Measurements from ENCODE around the gene ORAI3.

The ORAI3 gene

GRCh38 chr16:30925632-30925987 is 23.3 kb upstream of the ORAI3 start:
- Histone ChIP-seq H3K9ac (no peak overlapping the region), H3K27me3 (ENCODE audit: control insufficient read depth, insufficient read depth, low read length) (no peaks in the 10 kb centered on the region), H3K9me3 (ENCODE audit: control insufficient read depth, low read length) (no peaks in the 10 kb centered on the region), H3K79me2 (no peaks in the 10 kb centered on the region), H3K4me2 (ENCODE audit: low read length) (no peak overlapping the region), H2AFZ (no peak overlapping the region), H3K4me1 (peaks cover 6% of the 10 kb centered on the region), H3K4me3 (ENCODE audit: low read depth, low read length) (no peak overlapping the region), H3K36me3 (ENCODE audit: control insufficient read depth, insufficient read depth, low read length) (no peaks in the 10 kb centered on the region), H3K27ac (no peak overlapping the region)
- TF ChIP-seq, protein P1, sequence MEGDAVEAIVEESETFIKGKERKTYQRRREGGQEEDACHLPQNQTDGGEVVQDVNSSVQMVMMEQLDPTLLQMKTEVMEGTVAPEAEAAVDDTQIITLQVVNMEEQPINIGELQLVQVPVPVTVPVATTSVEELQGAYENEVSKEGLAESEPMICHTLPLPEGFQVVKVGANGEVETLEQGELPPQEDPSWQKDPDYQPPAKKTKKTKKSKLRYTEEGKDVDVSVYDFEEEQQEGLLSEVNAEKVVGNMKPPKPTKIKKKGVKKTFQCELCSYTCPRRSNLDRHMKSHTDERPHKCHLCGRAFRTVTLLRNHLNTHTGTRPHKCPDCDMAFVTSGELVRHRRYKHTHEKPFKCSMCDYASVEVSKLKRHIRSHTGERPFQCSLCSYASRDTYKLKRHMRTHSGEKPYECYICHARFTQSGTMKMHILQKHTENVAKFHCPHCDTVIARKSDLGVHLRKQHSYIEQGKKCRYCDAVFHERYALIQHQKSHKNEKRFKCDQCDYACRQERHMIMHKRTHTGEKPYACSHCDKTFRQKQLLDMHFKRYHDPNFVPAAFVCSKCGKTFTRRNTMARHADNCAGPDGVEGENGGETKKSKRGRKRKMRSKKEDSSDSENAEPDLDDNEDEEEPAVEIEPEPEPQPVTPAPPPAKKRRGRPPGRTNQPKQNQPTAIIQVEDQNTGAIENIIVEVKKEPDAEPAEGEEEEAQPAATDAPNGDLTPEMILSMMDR (IDR thresholded peaks at IDR 0.05), result no peak

DNA sequence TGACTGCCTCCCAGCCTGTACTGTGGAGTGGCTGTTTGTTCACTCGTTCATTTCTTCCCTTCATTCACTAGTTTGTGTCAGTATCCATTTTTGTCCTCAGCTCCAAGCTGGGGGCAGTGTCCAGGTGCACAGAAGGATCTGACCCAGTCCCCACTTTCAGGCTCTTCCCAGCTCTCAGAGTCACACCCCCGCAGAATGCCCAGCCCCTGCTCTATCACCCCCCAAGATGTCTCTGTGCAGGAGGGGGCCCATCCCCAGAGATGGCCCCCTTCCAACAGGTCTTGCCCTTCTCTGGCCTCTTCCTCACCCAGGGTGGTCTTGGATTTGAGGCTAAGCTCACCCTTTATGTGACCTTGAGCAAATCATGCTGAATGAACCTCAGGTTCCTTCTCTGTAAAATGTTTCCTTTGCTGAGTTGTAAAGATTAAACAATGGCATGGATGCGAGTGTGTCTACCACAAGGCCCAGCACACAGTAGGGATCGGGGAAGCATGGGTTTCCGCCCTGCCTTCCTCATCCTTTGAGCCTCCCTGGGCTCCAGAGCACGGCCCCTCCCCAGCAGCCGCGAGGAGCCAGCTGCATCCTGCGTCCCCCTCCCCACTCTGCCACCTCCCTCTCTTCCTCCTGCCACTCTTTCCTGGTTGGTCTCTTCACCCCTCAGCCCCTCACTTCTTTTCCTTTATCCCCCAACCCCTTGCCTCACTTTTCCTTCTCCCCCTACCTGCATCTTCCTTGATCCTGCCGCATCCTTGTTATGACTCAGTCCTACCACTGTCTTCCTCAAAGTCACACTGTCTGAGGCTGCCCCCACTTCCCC is 22.7 kb upstream of the ORAI3 start:
- no peaks in the 10 kb centered on the region for H3K27me3 ChIP-seq (ENCODE audit: control insufficient read depth, insufficient read depth, low read length)
- no peaks in the 10 kb centered on the region for H3K79me2 ChIP-seq
- H3K36me3 ChIP-seq (ENCODE audit: control insufficient read depth, insufficient read depth, low read length), result no peaks in the 10 kb centered on the region
- TF ChIP-seq, protein P1 (IDR thresholded peaks at IDR 0.05), result no peak
- H3K9ac ChIP-seq, result no peak overlapping the region
- H3K9me3 ChIP-seq (ENCODE audit: control insufficient read depth, low read length), result no peaks in the 10 kb centered on the region
- no peak overlapping the region for H2AFZ ChIP-seq
- peaks cover 6% of the 10 kb centered on the region for H3K4me1 ChIP-seq
- H3K4me3 ChIP-seq (ENCODE audit: low read depth, low read length), result no peak overlapping the region
- H3K4me2 ChIP-seq (ENCODE audit: low read length), result no peak overlapping the region
- no peak overlapping the region for H3K27ac ChIP-seq

DNA sequence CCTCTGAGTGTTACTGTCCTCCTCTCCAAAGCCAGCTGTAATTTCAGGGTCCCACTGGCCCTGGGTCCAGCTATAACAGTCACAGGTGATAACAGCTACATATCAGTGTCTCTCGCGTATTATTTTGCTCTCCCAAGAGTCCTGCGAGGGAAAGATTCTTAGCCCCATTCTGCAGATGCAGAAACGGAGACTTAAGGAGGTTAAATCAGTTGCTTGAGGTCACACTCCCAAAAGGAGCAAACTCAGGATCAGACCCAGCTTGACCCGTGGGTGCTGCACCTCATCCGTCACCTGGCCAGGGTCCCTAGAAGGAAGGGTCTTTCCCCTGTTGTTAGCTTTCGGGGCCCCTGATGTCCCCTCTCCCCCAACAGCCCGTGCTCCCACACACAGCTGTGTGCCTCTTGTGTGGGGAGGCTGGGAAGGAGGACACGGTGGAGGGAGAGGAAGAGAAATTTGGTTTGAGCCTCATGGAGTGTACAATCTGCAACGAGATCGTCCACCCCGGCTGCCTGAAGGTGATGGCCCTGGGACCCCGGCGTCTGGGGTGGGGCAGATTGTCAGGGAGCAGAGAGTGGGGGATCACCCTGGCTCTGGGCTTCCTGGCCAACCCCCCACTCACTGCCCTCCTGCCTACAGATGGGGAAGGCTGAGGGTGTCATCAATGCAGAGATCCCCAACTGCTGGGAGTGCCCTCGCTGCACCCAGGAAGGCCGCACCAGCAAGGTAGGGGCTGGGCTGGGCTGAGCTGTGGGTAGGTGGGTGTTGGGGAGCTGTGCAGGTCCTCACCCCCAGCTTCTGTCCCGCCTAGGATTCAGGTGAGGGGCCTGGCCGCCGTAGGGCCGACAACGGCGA is 21.7 kb upstream of the ORAI3 start:
- Histone ChIP-seq H3K4me3 (ENCODE audit: low read depth, low read length) (no peak overlapping the region), H3K9me3 (ENCODE audit: control insufficient read depth, low read length) (no peaks in the 10 kb centered on the region), H3K27ac (no peak overlapping the region), H3K36me3 (ENCODE audit: control insufficient read depth, insufficient read depth, low read length) (no peaks in the 10 kb centered on the region), H2AFZ (no peak overlapping the region), H3K4me1 (peaks cover 6% of the 10 kb centered on the region), H3K27me3 (ENCODE audit: control insufficient read depth, insufficient read depth, low read length) (no peaks in the 10 kb centered on the region), H3K9ac (no peak overlapping the region), H3K79me2 (no peaks in the 10 kb centered on the region), H3K4me2 (ENCODE audit: low read length) (no peak overlapping the region)
- TF ChIP-seq, protein P1 (IDR thresholded peaks at IDR 0.05), result no peak

DNA sequence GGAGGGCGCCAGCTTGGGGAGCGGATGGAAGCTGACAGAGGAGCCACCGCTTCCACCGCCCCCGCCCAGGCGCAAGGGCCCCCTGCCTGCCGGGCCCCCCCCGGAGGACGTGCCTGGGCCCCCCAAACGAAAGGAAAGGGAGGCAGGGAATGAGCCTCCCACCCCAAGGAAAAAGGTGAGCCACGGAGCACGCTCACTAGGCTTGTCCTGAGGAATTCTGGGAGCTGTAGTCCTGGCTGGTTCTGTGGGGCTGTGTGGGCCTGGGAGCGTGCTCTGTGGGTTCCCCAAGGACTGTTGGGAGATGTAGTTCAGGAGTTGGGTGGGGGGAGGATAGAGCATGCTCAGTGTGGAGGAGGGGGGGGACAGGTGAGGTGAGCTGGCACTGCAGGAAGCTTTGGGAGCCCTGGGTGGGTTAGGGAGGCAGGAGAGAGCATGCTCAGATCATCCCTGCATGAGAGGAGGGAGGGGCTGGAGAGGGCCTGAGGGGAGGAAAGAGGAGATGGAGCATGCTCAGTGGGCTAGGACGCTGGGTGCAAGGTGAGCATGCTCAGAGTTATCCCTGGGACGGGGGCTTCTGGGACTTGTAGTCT is 21.0 kb upstream of the ORAI3 start:
- Histone ChIP-seq H2AFZ (no peak overlapping the region), H3K79me2 (no peaks in the 10 kb centered on the region), H3K4me3 (ENCODE audit: low read depth, low read length) (no peak overlapping the region), H3K4me2 (ENCODE audit: low read length) (no peak overlapping the region), H3K4me1 (peaks cover 6% of the 10 kb centered on the region), H3K27me3 (ENCODE audit: control insufficient read depth, insufficient read depth, low read length) (no peaks in the 10 kb centered on the region), H3K9ac (no peak overlapping the region), H3K27ac (no peak overlapping the region), H3K9me3 (ENCODE audit: control insufficient read depth, low read length) (no peaks in the 10 kb centered on the region), H3K36me3 (ENCODE audit: control insufficient read depth, insufficient read depth, low read length) (no peaks in the 10 kb centered on the region)
- TF ChIP-seq, protein P1 (IDR thresholded peaks at IDR 0.05), result no peak
